Measurements from ENCODE around the gene FCGBP.
A peak's percentile ranks its signal among the peaks of the same experiment; 100 is the strongest.
"Not testable (repeated sequence)": the region's sequence is repeated elsewhere in the genome, so short reads cannot be mapped to it uniquely, and the experiment has no call there.

FCGBP gene

DNA sequence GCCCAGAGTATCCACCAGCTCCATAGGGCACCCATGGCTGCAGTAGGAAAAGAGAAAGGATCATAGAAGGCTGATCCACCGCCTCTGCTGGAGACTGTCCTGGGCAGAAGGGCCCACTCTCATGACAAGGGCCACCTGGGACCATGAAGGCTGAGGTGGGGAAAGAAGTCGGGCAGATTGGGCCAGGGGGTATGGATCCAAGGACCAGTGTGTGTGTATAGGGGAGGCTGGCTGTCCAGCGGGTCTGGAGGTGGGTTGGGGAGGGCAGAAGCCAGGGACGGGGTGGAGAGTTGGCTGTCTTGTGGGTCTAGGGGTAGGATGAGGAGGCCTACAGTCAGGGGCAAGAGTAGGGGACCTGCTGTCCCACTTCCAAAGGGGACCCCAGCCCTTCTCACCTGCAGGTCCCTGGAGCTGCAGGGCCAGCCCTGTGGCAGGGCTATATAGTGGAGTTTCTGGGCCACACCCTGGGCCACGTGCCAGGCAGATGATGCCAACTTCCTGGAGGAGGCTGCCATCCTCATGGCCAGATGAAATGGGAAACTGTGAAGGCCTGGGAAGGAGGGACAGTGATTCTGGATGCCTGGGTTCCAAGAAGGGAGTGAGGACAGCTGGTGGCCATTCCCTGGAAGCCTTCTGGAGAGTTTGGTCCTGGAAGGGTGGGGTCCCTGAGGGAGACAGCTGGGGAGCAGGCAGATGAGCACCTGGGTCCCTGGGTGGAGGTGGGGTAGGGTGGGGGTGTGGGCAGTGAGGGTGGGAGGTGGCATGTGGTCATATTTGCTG lies at the start of gene FCGBP:
Gene FCGBP (minus strand): TSS at position 51 of the 780 bp plus-strand sequence.
- peak; percentile 3 for DNase-seq

DNA sequence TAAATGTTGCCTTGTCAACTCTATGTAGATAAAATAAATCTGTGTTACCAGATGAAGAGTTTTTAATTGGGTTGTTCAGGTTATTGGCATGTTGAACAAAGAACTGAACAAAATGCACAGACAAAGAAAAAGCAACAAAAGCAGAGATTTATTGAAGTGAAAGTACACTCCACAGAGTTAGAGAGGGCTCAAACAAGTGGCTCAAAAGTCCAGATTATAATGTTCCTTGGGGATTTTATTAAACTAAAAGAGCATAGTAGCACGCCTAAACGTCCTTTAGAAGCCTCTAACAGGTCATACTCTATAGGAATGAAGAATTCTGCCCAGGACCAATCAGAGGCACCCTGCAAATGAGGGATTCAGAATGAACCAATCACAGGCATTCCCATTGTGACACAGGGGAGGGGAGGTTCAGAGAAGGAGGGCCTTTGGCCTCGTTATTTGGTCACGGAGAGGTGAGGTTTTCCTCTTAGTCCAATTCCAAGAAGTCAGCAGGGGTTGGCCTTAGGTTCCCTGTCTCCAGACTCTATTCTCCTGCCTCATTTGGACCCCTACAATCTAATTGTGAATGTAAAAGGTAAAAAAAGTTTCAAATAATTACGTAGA lies 49.4 kb upstream of the FCGBP start:
- DNase-seq, result no peak

DNA sequence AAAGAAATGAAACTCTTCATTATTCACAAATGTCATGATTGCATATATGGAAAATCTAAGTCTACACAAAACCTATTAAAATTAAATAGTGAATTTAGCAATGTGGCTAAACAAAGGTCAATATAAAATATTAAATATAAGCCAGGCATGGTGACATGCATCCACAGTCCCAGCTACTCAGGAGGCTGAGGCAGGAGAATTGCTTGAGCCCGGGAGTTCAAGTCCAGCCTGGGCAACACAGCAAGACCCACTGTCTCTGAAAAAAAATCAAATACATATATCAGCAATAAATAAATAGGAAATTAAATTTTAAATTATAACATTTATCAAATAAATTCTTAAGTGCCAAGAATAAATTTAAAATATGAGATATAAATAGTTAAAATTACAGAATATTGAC lies 48.4 kb upstream of the FCGBP start:
- DNase-seq, result no peak

DNA sequence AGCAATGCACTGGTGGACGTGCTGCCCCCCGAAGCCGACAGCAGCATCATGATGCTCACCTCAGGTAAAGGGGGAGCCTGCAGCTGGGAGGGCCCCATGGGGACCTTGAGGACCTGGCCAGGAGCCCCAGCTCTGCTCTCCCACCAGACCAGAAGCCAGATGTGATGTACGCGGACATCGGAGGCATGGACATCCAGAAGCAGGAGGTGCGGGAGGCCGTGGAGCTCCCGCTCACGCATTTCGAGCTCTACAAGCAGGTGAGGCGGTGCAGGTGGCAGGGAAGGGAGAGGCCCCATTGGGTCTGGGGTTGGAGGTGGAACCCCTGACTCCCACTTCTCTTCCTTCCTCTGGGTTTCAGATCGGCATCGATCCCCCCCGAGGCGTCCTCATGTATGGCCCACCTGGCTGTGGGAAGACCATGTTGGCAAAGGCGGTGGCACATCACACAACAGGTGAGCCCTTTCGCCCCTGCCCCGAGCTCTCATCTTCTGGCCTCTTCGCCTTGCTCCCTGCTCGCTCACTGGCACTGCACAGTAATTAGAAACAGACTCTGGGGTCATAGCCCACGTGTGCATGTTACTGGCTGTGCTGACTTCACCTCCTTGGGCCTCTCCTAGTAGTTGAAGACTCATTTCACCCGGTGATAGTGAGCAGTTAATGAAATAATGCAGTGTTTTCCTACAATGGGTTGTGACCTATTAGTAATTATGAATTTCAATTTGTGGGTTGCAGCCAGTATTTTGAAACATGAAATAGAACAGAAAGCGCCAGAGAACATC lies 40.1 kb upstream of the FCGBP start:
- DNase-seq, result no peak

DNA sequence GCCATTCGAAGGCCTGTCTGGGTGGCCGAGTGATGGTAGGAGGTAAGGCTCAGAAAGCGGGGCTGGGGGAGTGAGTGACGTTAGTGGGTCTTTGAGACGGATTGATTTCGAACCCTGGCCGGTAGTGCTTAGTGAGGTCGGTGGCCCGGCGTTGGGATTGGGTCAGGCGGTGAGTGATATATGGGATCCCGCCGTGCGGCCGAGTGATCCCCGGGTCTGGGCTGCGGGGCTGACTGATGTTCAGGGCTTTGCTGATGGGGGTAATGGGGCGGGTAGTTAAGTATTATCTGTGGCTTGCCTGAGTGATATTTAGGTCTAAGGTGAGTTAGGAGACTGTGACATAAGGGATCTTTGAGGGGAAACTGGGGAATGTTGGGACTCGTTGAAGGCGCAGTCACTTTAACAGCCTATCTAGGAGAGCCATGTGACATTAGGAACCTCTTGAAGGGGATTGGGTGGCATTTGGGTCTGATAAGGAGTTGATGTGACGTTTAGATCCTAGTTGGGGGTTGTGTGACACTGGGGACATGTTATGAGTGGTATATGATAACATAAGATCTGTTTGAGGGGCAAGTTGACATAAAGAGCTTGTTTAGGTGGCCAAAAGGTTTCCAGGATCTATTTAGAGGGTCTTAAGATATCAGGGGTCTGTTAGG lies 37.1 kb upstream of the FCGBP start:
- no peak for DNase-seq

DNA sequence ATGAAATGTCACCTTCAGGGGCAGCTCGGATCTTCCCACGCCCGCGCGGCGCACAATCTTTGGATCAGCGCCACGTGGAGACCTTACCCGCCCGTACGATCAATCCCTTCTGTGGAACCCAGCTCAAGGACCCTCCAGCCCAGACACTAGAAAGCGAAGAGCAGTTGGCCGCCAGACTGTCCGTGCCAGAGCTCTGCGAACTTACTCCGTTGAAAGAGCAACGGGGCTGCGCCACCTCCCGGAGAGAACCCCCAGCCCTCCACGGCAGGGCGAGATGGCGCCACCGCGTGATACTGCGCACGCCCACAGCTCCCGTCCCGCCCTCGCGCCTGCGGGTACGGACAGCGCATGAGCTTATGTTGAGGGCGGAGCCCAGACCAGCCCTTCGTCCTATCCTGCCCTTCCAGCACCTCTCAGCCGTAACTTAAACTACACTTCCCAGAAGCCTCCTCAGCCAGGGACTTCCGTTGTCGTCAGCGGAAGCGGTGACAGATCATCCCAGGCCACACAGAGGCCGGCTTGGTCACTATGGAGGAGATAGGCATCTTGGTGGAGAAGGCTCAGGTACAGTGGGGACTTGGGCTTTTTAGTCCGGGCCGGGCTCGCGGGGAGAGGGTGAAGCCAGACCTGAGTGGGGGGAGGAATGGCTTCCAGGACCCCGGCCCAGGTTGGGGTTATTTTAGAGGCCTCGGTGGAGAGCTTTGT lies 36.4 kb upstream of the FCGBP start, which contains the start of gene PSMC4:
Gene PSMC4 (plus strand): TSS at position 491 of the 705 bp plus-strand sequence. CDS start 38 bp downstream, at position 529.
- DNase-seq, result peak; percentile 99

DNA sequence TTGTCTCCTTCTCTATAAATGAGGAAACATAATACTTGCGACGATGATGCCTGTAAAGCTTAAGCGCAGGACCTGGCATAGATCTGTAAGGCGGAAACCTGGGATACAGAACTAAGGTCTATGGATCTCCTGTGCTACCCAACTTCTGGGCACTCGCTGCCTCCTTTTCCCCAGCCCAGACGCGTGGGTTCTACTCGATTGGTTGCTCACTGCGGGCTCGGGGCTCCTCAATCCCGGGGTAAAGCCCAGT lies 35.9 kb upstream of the FCGBP start:
- no peak for DNase-seq

DNA sequence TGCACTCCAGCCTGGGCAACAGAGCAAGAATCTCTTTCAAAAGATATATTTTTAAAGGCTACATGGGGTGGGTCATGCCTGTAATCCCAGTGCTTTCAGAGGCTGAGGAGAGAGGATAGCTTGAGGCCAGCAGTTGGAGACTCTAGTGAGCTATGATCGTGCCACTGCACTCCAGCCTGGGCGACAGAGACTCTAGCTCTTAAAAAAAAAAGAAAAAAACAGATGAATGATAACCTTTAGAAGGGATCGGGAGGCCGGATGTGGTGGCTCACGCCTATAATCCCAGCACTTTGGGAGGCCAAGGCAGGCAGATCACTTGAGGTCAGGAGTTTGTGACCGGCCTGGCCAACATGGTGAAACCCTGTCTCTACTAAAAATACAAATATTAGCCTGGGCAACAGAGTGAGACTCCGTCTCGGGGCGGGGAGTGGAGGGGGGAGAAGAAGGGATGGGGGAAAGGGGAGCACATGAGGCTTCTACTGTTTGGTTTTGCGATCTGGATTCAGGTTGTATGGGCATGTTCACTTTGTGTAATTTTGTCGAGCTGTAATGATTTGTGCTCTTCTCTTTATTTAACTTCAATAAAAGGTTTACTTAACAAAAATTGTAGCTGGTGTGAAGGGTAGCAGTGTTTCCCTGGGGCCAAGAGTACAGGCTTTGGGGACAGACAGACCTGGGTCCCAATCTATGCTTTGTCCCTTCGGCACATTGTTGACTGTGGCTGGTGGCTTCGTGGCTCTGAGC lies 35.4 kb upstream of the FCGBP start:
- DNase-seq, result no peak

DNA sequence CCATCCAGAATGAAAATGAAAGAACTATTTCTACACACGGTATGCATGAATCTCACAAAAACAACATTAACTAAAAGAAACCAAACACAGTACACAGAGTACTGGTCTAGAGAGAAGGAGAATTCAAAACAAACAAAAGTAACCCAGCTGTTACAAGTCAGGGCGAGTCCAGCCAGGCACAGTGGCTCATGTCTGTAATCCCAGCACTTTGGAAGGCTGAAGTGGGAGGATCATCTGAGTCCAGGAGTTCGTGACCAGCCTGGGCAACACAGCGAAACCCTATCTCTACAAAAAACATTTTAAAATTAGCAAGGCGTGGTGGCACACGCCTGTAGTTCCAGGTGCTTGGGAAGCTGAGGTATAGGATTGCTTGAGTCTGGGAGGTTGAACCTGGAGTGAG lies 34.8 kb upstream of the FCGBP start:
- no peak for DNase-seq

DNA sequence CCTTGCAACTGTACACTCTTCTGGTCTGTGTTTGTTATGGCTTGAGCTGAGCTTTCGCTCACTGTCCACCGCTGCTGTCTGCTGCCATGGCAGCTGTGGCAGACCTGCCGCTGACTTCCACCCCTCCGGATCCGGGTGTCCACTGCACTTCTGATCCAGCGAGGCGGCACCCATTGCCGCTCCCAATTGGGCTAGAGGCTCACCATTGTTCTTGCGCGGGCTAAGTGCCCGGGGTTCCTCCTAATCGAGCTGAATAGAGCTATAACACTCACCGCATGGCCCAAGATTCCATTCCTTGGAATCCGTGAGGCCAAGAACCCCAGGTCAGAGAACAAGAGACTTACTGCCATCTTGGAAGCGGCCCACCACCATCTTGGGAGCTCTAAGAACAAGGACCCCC lies 34.4 kb upstream of the FCGBP start:
- no peak for DNase-seq

DNA sequence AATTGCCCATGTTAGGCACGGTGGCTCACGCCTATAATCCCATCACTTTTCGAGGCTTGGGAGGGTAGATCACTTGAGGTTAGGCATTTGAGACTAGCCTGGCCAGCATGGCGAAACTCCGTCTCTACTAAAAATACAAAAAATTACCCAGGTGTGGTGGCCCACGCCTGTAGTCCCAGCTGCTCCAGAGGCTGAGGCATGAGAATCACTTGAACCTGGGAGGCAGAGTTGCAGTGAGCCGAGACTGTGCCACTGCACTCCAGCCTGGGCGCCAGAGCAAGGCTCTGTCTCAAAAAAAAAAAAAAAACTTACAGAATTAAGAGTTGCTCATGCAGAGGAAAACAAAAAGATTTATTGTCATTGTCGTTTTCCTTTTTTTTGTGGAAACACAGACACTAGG lies 33.1 kb upstream of the FCGBP start:
- DNase-seq, result no peak

DNA sequence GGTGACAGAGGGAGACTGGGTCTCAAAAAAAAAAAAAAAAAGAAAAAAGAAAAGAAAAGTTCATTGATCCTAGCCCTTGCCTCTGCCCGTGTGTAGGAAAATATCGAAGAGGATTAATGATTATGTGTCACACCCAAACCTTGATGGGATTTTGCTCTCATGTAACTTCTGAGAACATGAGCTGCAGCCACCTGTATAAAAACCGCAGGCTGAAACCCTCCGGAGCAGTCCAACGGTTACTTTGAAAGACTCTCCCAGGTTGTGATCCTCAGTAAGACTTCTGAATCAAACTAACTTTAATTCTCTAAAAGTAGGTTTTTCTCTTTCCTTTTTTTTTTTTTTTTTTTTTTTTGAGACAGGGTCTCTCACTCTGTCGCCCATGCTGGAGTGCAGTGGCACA lies 32.2 kb upstream of the FCGBP start:
- no peak for DNase-seq

DNA sequence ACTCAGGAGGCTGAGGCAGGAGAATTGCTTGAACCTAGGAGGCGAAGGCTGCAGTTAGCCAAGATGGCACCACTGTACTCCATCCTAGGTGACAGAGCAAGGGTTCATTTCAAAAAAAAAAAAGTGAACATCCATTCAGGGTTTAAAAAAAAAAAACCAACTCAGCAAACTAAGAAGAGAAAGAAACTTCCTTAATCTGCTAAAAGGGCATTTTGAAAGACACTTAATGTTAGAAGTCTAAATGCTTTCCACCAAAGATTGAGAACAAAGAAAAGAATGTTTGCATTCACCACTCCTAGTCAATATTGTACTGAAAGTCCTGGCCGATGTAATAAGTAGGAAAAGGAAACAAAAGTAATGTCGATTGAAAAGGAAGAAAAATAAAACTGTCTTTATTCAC lies 29.5 kb upstream of the FCGBP start:
- no peak for DNase-seq

DNA sequence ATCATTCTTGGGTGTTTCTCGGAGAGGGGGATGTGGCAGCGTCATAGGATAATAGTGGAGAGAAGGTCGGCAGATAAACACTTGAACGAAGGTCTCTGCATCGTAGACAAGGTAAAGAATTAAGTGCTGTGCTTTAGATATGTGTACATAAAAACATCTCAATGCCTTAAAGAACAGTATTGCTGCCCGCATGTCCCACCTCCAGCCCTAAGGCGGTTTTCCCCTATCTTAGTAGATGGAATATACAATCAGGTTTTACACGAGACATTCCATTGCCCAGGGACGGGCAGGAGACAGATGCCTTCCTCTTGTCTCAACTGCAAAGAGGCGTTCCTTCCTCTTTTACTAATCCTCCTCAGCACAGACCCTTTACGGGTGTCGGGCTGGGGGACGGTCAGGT lies 25.0 kb upstream of the FCGBP start:
- not testable (repeated sequence) for DNase-seq

DNA sequence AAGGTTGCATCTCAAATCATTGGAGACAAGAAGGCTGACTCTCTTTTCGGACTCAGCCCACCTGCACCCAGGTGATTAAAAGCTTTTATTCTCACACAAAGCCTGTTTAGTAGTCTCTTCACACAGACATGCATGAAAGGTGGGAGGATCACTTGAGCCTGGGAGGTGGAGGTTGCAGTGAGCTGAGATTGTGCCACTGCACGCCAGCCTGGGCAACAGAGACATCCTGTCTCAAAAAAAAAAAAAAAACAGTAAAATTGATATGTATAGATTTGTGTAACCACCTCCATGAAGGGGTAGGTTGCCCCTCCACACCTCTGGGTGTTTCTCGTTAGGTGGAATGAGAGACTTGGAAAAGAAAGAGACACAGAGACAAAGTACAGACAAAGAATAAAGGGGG lies 24.5 kb upstream of the FCGBP start:
- DNase-seq, result not testable (repeated sequence)

DNA sequence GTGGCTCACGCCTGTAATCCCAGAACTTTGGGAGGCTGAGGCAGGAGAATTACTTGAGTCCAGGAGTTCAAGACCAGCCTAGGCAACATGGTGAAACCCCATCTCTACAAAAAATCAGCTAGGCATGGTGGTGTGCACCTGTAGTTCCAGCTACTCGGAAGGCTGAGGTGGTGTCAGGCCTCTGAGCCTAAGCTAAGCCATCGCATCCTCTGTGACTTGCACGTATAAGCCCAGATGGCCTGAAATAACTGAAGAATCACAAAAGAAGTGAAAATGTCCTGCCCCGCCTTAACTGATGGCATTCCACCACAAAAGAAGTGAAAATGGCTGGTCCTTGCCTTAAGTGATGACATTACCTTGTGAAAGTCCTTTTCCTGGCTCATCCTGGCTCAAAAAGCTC lies 23.5 kb upstream of the FCGBP start:
- DNase-seq, result not testable (repeated sequence)

DNA sequence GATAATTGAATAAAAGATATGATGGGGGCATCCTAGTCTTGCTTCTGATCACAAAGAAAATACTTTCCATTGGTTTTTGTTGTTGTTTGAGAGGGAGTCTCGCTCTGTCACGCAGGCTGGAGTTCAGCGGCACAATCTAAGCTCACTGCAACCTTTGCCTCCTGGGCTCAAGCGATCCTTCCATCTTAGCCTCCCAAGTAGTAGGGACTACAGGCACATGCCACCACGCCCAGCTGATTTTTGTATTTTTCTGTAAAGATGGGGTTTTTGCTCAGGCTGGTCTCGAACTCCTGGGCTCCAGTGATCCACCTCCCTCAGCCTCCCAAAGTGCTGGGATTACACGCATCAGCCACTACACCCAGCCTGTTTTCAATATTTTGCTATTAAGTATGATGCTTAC lies 19.5 kb upstream of the FCGBP start:
- DNase-seq, result no peak

DNA sequence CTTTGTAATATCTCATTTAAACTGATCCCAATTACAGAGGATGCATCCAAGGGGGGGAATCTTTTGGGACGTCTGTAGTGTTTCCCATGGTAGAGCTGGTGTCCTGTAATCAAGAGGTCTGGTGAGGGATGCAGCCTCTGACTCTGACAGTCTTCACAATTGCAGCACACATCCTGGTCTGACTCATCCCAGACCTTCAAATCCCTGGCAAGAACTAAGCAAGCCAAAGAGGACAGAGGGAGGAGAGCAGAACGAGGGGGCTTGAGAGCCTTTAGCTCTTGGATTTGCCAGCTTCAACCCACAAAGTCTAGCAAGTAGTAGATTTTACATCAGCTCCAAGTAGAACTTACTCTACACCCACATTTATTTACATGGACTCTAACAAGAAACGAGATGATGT lies 17.3 kb upstream of the FCGBP start:
- no peak for DNase-seq

DNA sequence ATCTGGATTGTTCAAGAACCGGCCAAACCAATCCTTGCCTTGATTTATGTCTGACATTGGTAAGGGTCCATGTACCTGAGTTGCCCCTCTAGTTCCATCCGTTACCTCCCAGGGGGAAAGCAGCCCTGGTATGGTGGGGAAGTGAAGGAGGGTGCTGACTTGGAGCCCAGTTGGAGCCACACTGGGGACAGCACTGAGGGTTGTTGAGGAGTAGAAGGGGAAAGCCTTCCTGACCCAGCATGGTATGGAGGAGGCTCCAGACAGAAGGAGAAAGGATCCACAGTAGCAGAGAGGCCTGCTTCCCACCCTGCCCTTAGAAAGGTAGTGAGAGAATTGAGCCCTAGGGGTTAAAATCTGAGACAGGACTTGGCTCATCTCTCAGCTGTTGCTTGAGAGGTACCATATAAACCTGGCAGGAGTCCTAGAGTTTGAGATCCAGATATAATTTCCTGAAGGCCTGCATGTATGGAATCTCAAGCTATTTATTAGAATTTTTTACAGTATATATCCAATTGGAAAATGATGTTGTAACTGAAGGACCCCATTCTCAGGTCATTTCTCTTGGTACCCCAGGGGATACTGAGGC lies 16.7 kb upstream of the FCGBP start:
- DNase-seq, result no peak

DNA sequence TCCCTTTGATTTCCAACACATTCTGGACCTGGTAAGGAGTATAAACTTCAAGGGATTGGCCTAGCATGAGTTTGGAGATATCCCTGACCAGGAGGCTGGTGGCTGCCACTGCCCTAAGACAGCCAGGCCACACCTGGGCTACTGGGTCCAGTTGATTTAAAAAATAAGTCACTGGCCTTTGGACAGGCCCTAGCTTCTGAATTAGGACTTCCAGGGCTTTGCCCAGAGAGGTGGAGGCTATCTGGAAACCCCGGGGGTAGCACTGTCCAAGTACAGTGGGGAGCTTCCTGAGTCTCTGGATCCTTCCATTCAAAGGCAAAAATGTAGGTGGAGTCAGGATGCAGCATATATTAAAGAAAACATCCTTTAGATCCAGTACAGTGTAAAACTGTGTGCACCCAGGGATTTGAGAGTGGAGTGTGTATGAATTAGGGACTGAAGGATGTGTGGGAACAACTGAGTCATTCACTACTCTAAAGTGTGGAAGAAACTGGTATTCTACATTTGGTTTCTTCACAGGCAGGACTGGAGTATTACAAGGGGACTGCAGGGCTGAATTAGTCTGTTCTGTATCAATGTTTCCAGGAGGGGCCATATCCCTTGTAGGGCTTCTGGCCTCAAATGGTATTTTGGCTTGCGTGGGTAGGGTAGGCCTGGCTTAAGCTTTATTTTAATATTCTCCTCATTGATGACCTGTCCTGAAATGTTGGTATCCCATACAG lies 14.8 kb upstream of the FCGBP start:
- no peak for DNase-seq

DNA sequence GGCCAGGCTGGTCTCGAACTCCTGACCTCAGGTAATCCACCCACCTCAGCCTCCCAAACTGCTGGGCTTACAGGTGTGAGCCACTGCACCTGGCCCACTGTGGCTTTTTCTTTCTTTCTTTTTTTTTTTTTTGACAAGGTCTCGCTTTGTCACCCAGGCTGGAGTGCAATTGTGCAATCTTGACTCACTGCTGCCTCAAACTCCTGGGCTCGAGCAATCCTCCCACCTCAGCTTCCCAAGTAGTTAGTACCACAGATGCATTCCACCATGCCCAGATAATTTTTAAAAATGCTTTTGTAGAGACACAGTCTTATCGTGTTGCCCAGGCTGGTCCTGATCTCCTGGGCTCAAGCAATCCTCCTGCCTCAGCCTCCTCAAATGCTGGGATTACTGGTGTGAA lies 12.1 kb upstream of the FCGBP start:
- no peak for DNase-seq

Measured in NCI-H69 (cell line).